Left forelimb (tissue), 1 donor: ENCODE measurements around the gene STXBP6.

ENCODE experiments used
- DNase-seq: peaks from one replicate; pipeline ENCODE4 v3.0.0-alpha.2; 2018; ENCODE audit warnings: low spot score

The STXBP6 gene

DNA sequence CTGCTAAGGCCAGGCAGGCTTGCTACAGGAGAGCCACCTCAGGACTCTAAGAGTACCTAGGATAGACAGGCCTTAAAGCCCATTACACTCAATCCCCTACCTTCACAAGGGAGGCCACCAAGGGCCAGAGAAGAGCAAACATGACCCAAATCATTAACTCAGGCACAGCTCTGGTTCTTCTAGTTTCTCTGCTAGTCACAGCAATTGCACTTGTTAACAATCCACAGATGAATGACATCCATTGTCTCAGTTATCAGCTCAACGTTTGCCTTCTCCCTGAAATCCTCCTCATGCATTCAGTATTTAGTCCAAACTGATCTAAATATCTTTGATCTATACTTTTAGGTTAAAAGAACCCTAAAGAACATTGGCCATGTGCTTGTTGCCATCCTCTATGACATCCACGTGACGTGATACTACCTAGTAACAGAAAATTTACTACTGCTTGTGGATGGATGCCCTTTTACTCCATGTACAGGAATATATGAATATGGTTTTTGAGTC, 164.5 kb downstream of the STXBP6 start:
- no peak for DNase-seq

DNA sequence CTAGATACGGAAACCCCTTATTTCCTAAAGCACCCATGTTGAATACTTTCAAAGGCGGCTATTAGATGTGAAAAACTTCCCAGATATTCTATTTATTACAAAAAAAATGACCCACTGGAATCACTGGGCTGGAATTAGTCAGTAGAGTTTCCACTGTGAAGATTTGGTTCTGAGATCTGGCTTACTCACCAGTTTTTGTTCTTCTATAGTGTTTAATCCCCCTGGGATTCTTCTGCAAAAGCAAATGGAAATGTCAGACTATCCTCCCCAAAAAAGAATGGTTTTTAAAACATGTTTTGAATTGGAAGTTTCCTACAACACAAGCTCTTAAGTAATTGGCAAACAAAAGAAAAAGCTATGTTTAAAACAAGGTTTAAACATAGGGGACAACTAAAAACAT, 166.4 kb downstream of the STXBP6 start:
- no peak for DNase-seq

DNA sequence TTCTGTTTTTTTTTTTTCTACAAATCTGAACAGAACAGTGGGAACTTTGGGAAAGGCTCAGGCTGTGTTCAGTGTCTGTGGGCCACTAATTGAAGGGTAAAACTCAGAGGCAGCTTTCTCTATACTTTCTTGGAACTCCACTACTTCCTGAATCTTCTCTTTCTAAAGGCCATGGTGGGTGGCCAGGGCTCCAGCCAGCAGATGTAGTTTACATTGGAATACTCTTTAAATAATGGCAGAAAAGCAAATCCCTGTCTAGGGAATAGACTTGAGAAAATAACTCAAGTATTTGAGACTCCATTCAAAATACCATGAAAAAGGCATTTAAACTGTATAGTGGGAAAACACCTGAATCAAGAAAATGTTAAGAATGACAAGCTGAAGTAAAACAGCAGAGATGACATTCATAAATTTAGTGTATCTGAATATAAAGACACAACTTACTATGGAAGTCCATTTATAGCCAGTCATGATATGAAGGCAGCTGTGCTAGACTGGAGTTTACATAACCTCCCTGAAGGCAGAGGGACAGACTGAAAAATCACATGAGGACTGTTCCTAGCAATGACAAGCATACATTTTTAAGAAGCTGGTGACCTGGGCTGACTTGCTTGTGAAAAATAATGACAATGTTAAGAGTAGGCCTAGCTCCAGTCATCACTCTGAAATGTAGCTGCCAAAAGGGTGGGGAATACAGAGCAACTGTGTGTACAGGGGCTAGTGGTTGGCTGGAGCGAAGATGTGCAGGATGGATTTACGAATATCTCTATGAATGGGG, 168.6 kb downstream of the STXBP6 start:
- no peak for DNase-seq

DNA sequence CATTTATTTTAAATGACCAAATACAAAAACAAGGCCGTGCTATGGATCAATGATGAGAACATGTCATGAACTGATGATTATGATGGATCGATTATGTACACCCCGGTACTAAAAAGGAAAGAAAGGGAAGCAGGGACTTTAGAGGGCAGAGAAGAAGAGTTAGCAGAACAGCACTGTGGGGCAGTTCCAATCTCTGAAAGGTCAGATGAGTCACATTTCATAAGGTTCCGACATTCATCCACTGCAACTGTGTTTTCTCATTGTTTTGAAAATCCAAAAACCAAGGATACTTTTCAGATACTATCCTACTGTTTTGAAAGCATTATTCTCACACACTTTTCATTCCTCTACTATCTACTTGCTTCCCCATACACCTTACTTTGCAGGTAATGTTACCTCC, 169.3 kb downstream of the STXBP6 start:
- DNase-seq, result no peak

DNA sequence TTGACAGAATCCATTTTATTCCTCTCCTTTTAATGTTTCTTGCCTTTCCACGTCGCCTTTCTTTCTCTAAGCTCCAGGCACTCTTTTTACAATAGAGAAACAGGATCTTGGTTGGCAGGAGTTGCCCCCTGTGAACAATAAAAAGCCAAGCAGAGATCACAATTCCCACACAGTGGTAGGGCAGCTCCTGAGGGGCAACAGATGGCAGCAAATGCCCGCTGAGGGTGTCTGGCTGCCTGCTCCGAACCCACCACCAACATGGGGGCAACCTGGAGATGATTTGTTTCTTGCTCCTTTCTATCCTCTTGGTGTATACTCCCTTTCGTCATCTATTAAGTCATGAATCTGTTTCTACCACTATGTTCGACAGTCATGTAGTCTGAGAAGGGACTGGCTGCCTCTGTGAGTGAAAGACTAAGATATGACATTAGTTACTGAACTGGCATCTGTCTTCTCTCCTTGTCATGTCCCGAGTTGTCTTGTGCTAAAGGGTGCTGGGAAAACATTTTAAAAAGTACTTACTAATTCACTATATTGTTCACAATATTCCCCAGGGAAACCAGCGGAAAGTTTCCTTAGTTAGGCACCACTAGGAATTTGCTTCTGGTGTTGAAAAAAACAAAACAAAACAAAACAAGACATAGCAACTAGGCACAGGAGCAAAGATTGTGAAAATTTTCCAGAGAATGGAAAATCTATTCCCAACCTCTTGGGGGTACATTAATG, 170.1 kb downstream of the STXBP6 start:
- DNase-seq, result no peak

DNA sequence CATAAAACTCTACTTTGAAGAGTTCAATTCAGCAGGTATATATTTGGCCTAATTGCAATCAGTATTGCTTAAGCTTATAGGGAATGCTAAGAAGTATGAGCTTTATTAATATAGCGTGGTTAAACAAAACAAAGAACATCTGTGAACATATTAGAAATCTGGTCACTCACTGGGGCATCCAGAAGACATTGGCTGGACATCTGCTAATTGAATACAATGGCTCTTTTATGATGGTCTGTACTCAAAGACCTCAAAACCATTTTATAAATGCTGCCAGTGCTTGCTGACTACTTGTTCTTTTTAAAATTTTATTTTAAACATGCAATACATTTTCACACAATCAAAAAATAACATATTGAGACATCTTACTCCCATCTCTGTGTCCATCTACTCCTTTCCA, 173.0 kb downstream of the STXBP6 start:
- DNase-seq, result no peak

GRCh38 chr14:24875991-24876878, 173.7 kb downstream of the STXBP6 start:
- no peak for DNase-seq

DNA sequence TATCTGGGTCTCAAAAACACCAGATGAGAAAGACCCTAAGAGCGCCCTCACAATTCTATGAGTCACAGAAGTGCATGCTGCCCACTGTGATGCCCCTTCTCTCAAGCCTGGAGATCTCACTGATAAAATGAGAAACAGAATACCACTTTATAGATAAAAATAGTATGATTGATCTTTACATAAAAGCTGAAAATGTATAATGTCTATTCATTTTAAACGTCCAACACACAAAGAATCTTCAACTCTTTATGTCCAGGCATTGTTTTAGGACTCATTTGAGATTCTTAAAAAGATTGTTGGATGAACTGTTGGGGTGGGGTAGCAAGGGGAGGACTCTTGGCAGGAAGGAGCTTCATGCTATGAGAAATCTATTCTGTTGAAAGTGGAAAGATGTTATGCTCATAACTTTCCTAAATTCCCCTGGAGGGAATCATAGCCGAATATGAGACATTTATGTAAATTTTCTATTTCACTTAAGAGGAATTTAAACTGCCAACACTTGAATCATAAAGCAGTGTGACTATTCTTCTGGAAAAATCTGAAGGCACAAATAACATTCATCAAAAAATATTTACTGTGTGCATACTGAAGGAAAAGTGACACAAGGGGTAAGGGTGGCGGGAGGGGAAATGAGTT, 174.6 kb downstream of the STXBP6 start:
- DNase-seq, result no peak

- no peak for DNase-seq
Measured at GRCh38 chr14:24874514-24875202, 175.3 kb downstream of the STXBP6 start.

GRCh38 chr14:24873551-24873950, 176.4 kb downstream of the STXBP6 start:
- no peak for DNase-seq

- DNase-seq, result no peak
Measured at GRCh38 chr14:24870949-24871701, 178.8 kb downstream of the STXBP6 start.

- DNase-seq, result no peak
Measured at GRCh38 chr14:24868389-24868788, 181.6 kb downstream of the STXBP6 start.

- DNase-seq, result no peak
Measured at GRCh38 chr14:24866067-24866639, 183.8 kb downstream of the STXBP6 start.

DNA sequence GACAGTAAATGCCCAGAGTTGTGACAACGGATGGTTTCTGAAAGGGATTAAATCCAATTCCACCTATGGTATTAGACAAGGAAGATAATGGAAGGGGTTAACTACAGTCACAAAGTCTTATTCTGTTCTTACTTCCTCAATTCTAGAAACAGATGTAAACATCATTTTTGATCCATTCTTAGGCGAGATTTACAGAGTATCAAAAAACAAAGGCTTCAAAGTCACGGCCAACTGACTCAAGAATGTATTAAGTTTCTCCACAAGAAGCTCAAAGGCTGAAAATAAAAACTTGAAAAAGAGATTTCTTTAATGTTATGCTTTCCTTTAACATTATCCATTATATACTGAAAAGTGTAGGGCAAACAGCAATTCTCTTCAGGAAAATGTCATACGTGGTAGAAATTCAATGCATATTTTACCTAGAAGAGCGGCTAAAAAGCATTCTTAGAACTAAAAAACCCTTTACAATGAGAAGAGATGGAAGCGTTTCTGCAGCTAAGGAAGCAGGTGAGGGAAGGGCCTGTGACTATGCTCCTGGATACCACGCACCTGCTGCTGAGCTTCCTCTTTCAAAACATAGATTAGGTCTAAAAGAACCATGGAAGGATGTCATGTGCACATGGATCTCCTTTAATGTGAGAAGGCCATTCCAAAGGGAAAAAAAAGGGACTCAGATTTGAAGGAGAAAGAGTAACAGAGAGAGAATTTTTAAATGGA, 185.8 kb downstream of the STXBP6 start:
- no peak for DNase-seq

DNA sequence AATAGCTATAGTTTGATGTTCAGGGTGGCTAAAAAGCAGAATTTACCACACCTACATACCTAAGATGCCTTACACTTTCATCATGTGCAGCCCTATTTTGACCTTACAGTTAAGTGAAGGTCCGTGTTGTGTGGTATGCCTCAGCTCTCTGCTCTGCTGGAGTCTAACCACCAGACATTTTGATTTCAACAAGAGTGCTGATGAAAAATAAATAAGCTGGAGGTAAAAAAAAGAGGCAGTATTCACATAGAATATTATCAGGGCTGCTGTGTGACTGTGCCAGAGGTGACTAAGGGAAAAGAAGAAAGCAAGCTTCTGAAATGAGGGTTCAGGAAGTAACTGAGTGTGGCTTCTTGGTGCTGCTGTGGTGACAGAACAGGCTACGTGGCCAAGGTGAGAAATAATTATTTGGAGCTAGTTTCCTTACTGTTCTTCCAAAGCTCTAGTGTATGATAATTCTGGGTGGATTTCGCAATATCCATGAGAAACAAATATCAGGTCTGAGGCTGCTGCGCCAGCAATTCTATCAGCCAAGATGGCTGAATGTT, 188.8 kb downstream of the STXBP6 start:
- DNase-seq, result no peak

DNA sequence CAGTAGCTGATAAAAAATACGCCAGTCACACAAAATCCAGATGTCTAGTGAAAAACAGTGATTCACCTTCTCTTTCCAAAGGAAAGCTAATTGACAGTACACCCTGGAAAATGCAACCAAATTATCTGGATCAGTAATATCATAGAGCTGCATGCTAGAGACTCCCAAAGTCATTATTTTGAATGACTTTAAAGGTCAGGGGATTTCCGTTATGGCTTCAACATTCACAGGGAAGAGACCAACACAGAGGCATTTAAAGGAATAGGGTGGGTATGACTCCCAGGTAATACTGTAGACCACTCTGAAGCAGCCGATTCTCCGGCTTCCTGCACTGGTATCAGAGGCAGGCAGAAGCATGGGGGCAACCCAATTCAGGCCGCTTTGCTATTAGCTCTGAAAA, 190.4 kb downstream of the STXBP6 start:
- no peak for DNase-seq

DNA sequence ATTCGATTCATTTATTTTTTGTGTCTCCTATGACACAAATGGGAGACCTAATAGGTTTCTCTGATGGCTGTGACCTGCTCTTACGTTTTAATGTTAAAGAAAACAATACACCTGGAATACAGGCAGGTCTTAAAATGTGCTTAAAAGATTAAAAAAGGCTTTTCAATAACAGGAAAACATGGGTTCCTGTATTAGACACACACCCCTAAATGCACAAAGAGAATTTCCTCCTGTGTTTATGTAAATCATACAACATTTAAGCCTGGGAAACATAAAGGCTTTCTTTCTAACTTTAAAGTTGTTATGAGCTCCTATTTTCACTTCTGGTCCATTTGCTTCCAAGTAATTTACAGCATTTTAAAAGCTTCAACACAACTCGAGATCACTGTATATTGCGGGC, 191.3 kb downstream of the STXBP6 start:
- no peak for DNase-seq

- DNase-seq, result no peak
Measured at GRCh38 chr14:24858052-24858451, 191.9 kb downstream of the STXBP6 start.

DNA sequence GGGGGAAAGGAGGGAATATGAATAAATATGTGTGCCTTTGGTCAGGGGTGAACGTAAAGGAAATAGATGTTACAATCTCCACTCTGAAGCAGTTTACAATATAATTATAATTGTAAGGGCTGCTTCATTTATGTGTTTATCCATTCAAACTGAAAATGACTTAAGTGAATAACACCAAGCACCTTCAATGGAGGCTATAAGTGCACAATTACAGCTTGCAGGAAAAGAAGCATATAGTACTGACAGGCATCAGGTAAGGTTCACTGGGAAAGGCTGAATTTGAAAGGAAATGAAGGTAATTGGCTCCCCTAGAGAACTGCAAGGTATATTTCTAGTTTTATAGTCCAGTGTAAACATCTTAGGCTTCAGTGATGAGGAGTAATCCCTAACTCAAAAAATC, 192.7 kb downstream of the STXBP6 start:
- no peak for DNase-seq
